GM12878 (cell line): ENCODE data around the gene SEC31A. TPM values are rescaled to one million over a fixed set of nuclear protein-coding genes. Genes with fewer than 3 reads are reported as not detected.

Experiments
- CHD1 ChIP-seq: IDR thresholded peaks from 2 replicates; pipeline ENCODE4 v1.6.1; 2012; ENCODE audit warnings: low read depth, low read length, improper control_type of control experiment
- HDGF ChIP-seq: fragments of 450-650 bp; IDR thresholded peaks from 2 replicates; pipeline ENCODE4 v1.6.1; 2016; ENCODE audit warnings: antibody characterized with exemption
- JUNB ChIP-seq: IDR thresholded peaks from 2 replicates; pipeline ENCODE4 v1.6.1; 2016; ENCODE audit warnings: antibody characterized with exemption, mild to moderate bottlenecking
- PAX5 ChIP-seq: IDR thresholded peaks from 2 replicates; pipeline ENCODE4 v1.6.1; 2011; ENCODE audit warnings: low read depth, low read length, borderline replicate concordance
- POLR2A ChIP-seq: IDR thresholded peaks from 2 replicates; pipeline ENCODE4 v1.6.1; 2011; ENCODE audit warnings: low read depth, mild to moderate bottlenecking, low read length
- RFX5 ChIP-seq: IDR thresholded peaks from 2 replicates; pipeline ENCODE4 v1.6.1; 2011; ENCODE audit warnings: low read depth, low read length, improper control_type of control experiment
- SMAD1 ChIP-seq: fragments of 450-650 bp; IDR thresholded peaks from 2 replicates; pipeline ENCODE4 v1.6.1; 2018; ENCODE audit warnings: mild to moderate bottlenecking, low read depth; ENCODE audit not compliant: partially characterized antibody
- polyA plus RNA-seq, 11 experiments: library from polyadenylated mRNA; depleted of rRNA in 4 of 11; unstranded in 6 of 11; stranded (reverse) in 5 of 11; fragments of >200 nt; fragmentation: Nextera tagmentation in 4 of 11; fragmentation: Illumina TruSeq in 1 of 11; extraction: Ambion mirVana in 4 of 11; extraction: Trizol in 1 of 11; gene quantifications; 1 replicate in 1 of 11; 2 replicates in 10 of 11; pipeline versions ENCODE4 v1.2.1 to v1.2.3, GENCODE V29; 2011 to 2016; ENCODE audit warnings: inconsistent platforms in 2 of 11, missing spikeins in 2 of 11, low read depth in 1 of 11
- total RNA-seq, 4 experiments: library from RNA; depleted of rRNA in 3 of 4; stranded (reverse); fragments of >200 nt in 3 of 4; fragmentation: Illumina TruSeq in 1 of 4; extraction: Trizol in 1 of 4; gene quantifications; 2 replicates each; pipeline versions ENCODE4 v1.2.1 to v1.2.3, GENCODE V29; 2013 to 2021
- TF ChIP-seq, protein P1 (sequence below): IDR thresholded peaks from 2 replicates; pipeline ENCODE4 v1.6.1; 2012; ENCODE audit warnings: mild to moderate bottlenecking, low read depth, low read length
- TF ChIP-seq, protein P2 (sequence below): fragments of 450-650 bp; IDR thresholded peaks from 2 replicates; pipeline ENCODE4 v1.6.1; 2017; ENCODE audit warnings: mild to moderate bottlenecking, low read depth, inconsistent platforms; ENCODE audit not compliant: poor library complexity, severe bottlenecking
- TF ChIP-seq, protein P3 (sequence below): fragments of 450-650 bp; IDR thresholded peaks from 2 replicates; pipeline ENCODE4 v1.6.1; 2016; ENCODE audit warnings: mild to moderate bottlenecking

SEC31A gene
- total and polyA plus RNA-seq, 10 of the 15 experiments (the other 5 are each of a cell fraction or from before 2014, with no cell fraction given): 74.6 to 171 (median 129) TPM

DNA sequence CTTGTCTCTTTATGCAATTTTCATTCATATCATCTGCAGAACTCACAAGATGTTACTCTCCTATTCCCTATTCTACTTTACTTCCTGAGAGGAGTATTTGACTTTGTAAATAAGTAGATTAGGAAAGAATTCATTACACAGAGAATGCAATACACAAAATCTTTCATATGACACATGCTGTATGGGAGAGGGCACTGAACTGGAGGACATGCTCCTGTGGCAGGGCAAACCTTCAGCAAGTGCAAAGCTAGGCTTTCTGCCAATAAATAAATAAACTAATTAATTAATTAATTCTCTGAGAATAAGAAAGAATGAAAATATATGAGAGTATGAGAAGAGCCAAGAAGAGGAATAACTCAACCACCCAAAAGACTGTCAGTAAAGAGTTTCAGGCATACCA is 43.5 kb upstream of the SEC31A start (continued):
- TF ChIP-seq, protein P1, sequence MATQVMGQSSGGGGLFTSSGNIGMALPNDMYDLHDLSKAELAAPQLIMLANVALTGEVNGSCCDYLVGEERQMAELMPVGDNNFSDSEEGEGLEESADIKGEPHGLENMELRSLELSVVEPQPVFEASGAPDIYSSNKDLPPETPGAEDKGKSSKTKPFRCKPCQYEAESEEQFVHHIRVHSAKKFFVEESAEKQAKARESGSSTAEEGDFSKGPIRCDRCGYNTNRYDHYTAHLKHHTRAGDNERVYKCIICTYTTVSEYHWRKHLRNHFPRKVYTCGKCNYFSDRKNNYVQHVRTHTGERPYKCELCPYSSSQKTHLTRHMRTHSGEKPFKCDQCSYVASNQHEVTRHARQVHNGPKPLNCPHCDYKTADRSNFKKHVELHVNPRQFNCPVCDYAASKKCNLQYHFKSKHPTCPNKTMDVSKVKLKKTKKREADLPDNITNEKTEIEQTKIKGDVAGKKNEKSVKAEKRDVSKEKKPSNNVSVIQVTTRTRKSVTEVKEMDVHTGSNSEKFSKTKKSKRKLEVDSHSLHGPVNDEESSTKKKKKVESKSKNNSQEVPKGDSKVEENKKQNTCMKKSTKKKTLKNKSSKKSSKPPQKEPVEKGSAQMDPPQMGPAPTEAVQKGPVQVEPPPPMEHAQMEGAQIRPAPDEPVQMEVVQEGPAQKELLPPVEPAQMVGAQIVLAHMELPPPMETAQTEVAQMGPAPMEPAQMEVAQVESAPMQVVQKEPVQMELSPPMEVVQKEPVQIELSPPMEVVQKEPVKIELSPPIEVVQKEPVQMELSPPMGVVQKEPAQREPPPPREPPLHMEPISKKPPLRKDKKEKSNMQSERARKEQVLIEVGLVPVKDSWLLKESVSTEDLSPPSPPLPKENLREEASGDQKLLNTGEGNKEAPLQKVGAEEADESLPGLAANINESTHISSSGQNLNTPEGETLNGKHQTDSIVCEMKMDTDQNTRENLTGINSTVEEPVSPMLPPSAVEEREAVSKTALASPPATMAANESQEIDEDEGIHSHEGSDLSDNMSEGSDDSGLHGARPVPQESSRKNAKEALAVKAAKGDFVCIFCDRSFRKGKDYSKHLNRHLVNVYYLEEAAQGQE: no peak
- TF ChIP-seq POLR2A: no peak
- TF ChIP-seq, protein P2, sequence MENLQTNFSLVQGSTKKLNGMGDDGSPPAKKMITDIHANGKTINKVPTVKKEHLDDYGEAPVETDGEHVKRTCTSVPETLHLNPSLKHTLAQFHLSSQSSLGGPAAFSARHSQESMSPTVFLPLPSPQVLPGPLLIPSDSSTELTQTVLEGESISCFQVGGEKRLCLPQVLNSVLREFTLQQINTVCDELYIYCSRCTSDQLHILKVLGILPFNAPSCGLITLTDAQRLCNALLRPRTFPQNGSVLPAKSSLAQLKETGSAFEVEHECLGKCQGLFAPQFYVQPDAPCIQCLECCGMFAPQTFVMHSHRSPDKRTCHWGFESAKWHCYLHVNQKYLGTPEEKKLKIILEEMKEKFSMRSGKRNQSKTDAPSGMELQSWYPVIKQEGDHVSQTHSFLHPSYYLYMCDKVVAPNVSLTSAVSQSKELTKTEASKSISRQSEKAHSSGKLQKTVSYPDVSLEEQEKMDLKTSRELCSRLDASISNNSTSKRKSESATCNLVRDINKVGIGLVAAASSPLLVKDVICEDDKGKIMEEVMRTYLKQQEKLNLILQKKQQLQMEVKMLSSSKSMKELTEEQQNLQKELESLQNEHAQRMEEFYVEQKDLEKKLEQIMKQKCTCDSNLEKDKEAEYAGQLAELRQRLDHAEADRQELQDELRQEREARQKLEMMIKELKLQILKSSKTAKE: no peak
- no peak for TF ChIP-seq SMAD1
- no peak for TF ChIP-seq JUNB
- no peak for TF ChIP-seq RFX5
- no peak for TF ChIP-seq HDGF
- TF ChIP-seq PAX5: no peak
- no peak for TF ChIP-seq CHD1
- TF ChIP-seq, protein P3, sequence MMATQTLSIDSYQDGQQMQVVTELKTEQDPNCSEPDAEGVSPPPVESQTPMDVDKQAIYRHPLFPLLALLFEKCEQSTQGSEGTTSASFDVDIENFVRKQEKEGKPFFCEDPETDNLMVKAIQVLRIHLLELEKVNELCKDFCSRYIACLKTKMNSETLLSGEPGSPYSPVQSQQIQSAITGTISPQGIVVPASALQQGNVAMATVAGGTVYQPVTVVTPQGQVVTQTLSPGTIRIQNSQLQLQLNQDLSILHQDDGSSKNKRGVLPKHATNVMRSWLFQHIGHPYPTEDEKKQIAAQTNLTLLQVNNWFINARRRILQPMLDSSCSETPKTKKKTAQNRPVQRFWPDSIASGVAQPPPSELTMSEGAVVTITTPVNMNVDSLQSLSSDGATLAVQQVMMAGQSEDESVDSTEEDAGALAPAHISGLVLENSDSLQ: no peak
- TF ChIP-seq, all 136 proteins: peak for 0
